Testis (tissue), 3 donors: ENCODE results near the gene NRXN3. TPM values are rescaled to one million over a fixed set of nuclear protein-coding genes. Genes with fewer than 3 reads are reported as not detected.

Experiments used
- DNase-seq: peaks from one replicate; pipeline ENCODE4 v3.0.0-alpha.2; 2019
- H3K27ac ChIP-seq, 2 donors: fragments of 200-600 bp; sonication (generic); one replicate each; pipeline ENCODE4 v1.5.1; 2019
- H3K27me3 ChIP-seq: fragments of 200-600 bp; sonication (generic); one replicate; pipeline ENCODE4 v1.5.1; 2019
- H3K36me3 ChIP-seq: fragments of 200-600 bp; sonication (generic); one replicate; pipeline ENCODE4 v1.5.1; 2017; ENCODE audit warnings: low read depth; ENCODE audit errors: missing control alignments
- H3K4me1 ChIP-seq: fragments of 200-600 bp; sonication (generic); one replicate; pipeline ENCODE4 v1.5.1; 2019
- H3K4me3 ChIP-seq, 2 donors: fragments of 200-600 bp; sonication (generic); one replicate each; pipeline ENCODE4 v1.5.1; 2017 to 2019
- H3K9me3 ChIP-seq: fragments of 200-600 bp; sonication (generic); one replicate; pipeline ENCODE4 v1.5.1; 2017
- POLR2A ChIP-seq: fragments of 450-650 bp; IDR thresholded peaks from one replicate; pipeline ENCODE4 v1.6.1; 2017; ENCODE audit warnings: antibody characterized with exemption, mild to moderate bottlenecking, moderate library complexity
- WGBS, 2 donors: methylation state at CpG; one replicate each; pipeline ENCODE4 v1.1.5; 2018; 5-methylcytosine and 5-hydroxymethylcytosine counted together
- intact Hi-C: fragments of 100-400 bp; cut with DNase I; formaldehyde crosslinking; loops from one replicate; pipeline ENCODE4 v1.15.1; 2023; ENCODE audit warnings: low total_unique reads
- polyA plus RNA-seq: library from polyadenylated mRNA; stranded (reverse); fragments of 350-450 nt; fragmentation: Illumina TruSeq; extraction: RNeasy Lipid Tissue Mini Kit (QIAGEN cat#74804); gene quantifications from one replicate; pipeline ENCODE4 v1.2.3, GENCODE V29; 2014; ENCODE audit warnings: low read depth, low replicate concordance; ENCODE audit not compliant: insufficient read depth
- total RNA-seq, 2 donors: library from RNA; depleted of rRNA; stranded (reverse); fragments of >200 nt; gene quantifications; one replicate each; pipeline ENCODE4 v1.2.3, GENCODE V29; 2016
- TF ChIP-seq, protein P1 (sequence below), 3 experiments: fragments of 450-650 bp in 2 of 3; fragments of 200-600 bp in 1 of 3; sonication (generic) in 1 of 3; IDR thresholded peaks; one replicate each; pipeline ENCODE4 v1.5.1; 2016 to 2019; ENCODE audit warnings: antibody characterized with exemption in 3 of 3, mild to moderate bottlenecking in 2 of 3, moderate library complexity in 1 of 3

NRXN3 gene
- total and polyA plus RNA-seq, 3 donors from 2014 or later: 3.5 to 8.0 (median 3.9) TPM

DNA sequence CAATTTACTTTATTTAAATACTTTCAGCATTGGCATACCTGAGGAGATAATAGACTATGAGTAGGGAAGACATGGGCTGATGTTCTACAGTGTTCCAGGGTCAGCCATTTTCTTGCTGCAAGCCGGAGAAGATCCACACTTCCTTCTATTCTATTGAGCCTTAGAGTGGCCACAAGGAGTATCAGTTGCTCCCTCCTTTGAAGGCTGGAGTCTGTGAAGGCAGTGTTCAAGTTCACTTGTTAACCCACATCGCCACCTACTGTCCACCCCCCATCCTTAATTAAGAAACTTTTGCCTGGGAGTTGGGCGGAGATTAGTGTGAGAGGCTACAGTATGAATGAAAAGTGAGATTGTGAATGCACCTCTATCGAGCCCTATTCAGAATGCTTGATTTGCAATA is 666.6 kb downstream of the NRXN3 start:
- H3K36me3 ChIP-seq: no peaks in the 10 kb centered on the region
- H3K27me3 ChIP-seq: no peaks in the 10 kb centered on the region
- WGBS, 2 donors: 45 to 53% methylated on average over 4 of the region's 4 CpGs
- no peak overlapping the region for H3K4me3 ChIP-seq
- TF ChIP-seq, protein P1, sequence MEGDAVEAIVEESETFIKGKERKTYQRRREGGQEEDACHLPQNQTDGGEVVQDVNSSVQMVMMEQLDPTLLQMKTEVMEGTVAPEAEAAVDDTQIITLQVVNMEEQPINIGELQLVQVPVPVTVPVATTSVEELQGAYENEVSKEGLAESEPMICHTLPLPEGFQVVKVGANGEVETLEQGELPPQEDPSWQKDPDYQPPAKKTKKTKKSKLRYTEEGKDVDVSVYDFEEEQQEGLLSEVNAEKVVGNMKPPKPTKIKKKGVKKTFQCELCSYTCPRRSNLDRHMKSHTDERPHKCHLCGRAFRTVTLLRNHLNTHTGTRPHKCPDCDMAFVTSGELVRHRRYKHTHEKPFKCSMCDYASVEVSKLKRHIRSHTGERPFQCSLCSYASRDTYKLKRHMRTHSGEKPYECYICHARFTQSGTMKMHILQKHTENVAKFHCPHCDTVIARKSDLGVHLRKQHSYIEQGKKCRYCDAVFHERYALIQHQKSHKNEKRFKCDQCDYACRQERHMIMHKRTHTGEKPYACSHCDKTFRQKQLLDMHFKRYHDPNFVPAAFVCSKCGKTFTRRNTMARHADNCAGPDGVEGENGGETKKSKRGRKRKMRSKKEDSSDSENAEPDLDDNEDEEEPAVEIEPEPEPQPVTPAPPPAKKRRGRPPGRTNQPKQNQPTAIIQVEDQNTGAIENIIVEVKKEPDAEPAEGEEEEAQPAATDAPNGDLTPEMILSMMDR (IDR thresholded peaks at IDR 0.05): peak in 2 of 3 experiments; percentile 29 to 55
- TF ChIP-seq POLR2A: no peak
- H3K27ac ChIP-seq: no peak overlapping the region
- DNase-seq: peak; percentile 85
- no peaks in the 10 kb centered on the region for H3K9me3 ChIP-seq
- intact Hi-C loops: no loop called here
- no peaks in the 10 kb centered on the region for H3K4me1 ChIP-seq

GRCh38 chr14:78838959-78839358 is 668.8 kb downstream of the NRXN3 start:
- Histone ChIP-seq H3K27me3 (no peaks in the 10 kb centered on the region), H3K36me3 (no peaks in the 10 kb centered on the region), H3K4me3 (no peak overlapping the region), H3K9me3 (no peaks in the 10 kb centered on the region), H3K4me1 (no peaks in the 10 kb centered on the region), H3K27ac (no peak overlapping the region)
- intact Hi-C loops: no loop called here
- DNase-seq: no peak
- WGBS, 2 donors: 73 to 83% methylated on average over 2 of the region's 2 CpGs
- TF ChIP-seq, protein P1 (IDR thresholded peaks at IDR 0.05): no peak
- TF ChIP-seq POLR2A: no peak

DNA sequence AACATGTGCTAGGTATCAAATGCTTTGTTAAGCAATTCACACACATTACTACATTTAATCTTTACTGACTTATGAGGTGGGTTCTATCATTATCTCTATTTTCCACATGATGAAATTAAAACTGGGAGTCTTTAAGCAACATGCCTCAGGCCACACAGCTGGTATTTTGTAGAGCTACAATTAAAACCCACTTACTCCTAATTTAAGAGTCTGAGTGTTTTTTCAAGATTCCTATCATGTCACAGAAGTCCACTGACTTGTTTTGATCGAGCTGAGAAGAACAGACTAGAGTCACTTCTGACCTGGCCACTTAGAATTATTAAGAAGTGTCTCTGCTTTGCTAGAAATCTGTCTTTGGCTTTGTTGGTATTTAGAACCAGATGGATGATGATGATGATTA is 670.7 kb downstream of the NRXN3 start:
- Histone ChIP-seq H3K27ac (no peak overlapping the region), H3K27me3 (no peaks in the 10 kb centered on the region), H3K4me3 (no peak overlapping the region), H3K36me3 (no peaks in the 10 kb centered on the region), H3K9me3 (no peaks in the 10 kb centered on the region), H3K4me1 (no peaks in the 10 kb centered on the region)
- intact Hi-C loops: no loop called here
- 48 to 61% methylated on average over 1 of the region's 1 CpG for WGBS, 2 donors
- TF ChIP-seq, protein P1 (IDR thresholded peaks at IDR 0.05): no peak
- TF ChIP-seq POLR2A: no peak
- DNase-seq: no peak

GRCh38 chr14:78847801-78848200 is 677.6 kb downstream of the NRXN3 start:
- Histone ChIP-seq H3K27ac (no peak overlapping the region), H3K36me3 (no peaks in the 10 kb centered on the region), H3K4me1 (no peaks in the 10 kb centered on the region), H3K9me3 (no peaks in the 10 kb centered on the region), H3K27me3 (no peaks in the 10 kb centered on the region), H3K4me3 (no peak overlapping the region)
- no peak for DNase-seq
- intact Hi-C loops: no loop called here
- TF ChIP-seq, protein P1 (IDR thresholded peaks at IDR 0.05): no peak
- TF ChIP-seq POLR2A: no peak
- 85 to 87% methylated on average over 3 of the region's 3 CpGs for WGBS, 2 donors

DNA sequence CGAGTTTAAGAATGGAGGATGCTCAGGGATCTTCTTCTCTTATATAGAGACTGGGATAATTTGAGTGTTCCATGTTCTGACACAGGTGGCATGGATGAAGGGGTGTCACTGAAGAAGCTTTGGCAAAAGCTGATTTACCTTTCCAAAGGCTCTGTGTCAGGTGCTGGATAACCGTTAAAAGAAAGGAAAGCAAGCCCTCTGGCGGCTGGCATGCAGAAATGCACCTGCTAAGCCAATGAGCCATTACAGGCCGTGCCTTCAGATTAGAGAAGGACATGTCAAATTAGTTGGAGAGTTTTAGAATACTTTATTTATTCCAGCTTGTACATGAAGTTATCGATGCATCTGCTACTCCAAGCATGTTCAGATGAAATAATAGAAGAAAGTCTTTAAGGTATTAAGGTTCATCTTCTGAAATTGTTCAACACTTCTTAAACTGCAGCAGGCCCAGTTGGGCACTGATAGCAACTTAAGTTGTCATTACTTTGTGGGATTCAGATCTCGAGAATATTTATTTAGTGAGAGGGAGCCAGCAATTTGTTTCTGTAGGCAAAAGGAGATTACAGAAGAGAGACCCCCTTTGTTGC is 678.2 kb downstream of the NRXN3 start:
- WGBS, 2 donors: 25 to 33% methylated on average over 6 of the region's 6 CpGs
- no peaks in the 10 kb centered on the region for H3K4me1 ChIP-seq
- no peak overlapping the region for H3K4me3 ChIP-seq
- DNase-seq: peak; percentile 31
- no peaks in the 10 kb centered on the region for H3K9me3 ChIP-seq
- intact Hi-C loops: no loop called here
- no peaks in the 10 kb centered on the region for H3K27me3 ChIP-seq
- H3K27ac ChIP-seq: no peak overlapping the region
- no peaks in the 10 kb centered on the region for H3K36me3 ChIP-seq
- TF ChIP-seq, protein P1 (IDR thresholded peaks at IDR 0.05): peak; percentile 44 to 73 (median 64)
- TF ChIP-seq POLR2A: no peak
